Keratinocyte (primary cell): Measurements from ENCODE around the gene TBC1D8. TPM values are rescaled to one million over a fixed set of nuclear protein-coding genes. Genes with fewer than 3 reads are reported as not detected.

Source experiments
- DNase-seq: peaks from one replicate; pipeline ENCODE4 v3.0.0-alpha.2; 2011; ENCODE audit warnings: low read depth, missing footprints, low spot score
- FAIRE-seq: peaks from 2 replicates; lab custom pipeline; 2011; peaks lifted over from hg19 to GRCh38; lab: Jason Lieb, UNC
- H2AFZ ChIP-seq: 2 replicates; pipeline ENCODE4 v1.6.0; 2012; ENCODE audit warnings: low read length, control low read depth, inconsistent platforms; ENCODE audit not compliant: control insufficient read depth
- H3K27ac ChIP-seq: 2 replicates; pipeline ENCODE4 v1.5.1; 2011; ENCODE audit warnings: low read length; ENCODE audit not compliant: control insufficient read depth, insufficient read depth
- H3K27me3 ChIP-seq: 3 replicates; pipeline ENCODE4 v1.6.0; 2011; ENCODE audit warnings: low read length; ENCODE audit not compliant: control insufficient read depth, insufficient read depth; ENCODE audit errors: extremely low read depth
- H3K36me3 ChIP-seq, 2 experiments: 2 replicates in 1 of 2; 3 replicates in 1 of 2; pipeline ENCODE4 v1.5.1; 2011; ENCODE audit warnings: low read length in 2 of 2, mild to moderate bottlenecking in 1 of 2; ENCODE audit not compliant: control insufficient read depth in 2 of 2, insufficient read depth in 2 of 2; ENCODE audit errors: extremely low read depth in 1 of 2
- H3K4me1 ChIP-seq: 3 replicates; pipeline ENCODE4 v1.5.1; 2011; ENCODE audit warnings: low read length; ENCODE audit not compliant: control insufficient read depth, insufficient read depth; ENCODE audit errors: extremely low read depth
- H3K4me2 ChIP-seq: 3 replicates; pipeline ENCODE4 v1.6.0; 2011; ENCODE audit warnings: low read depth, low read length; ENCODE audit not compliant: control insufficient read depth, insufficient read depth; ENCODE audit errors: extremely low read depth
- H3K4me3 ChIP-seq, 3 experiments: fragments of 200-600 bp in 1 of 3; sonication (generic) in 1 of 3; 2 replicates in 2 of 3; 3 replicates in 1 of 3; pipeline ENCODE4 v1.5.1; 2011 to 2016; ENCODE audit warnings: low read length in 3 of 3, mild to moderate bottlenecking in 3 of 3, control low read depth in 2 of 3, inconsistent platforms in 1 of 3, low read depth in 1 of 3, mixed read lengths in 1 of 3, mixed run types in 1 of 3, moderate library complexity in 1 of 3; ENCODE audit not compliant: control insufficient read depth in 2 of 3, insufficient read depth in 2 of 3; ENCODE audit errors: extremely low read depth in 1 of 3
- H3K79me2 ChIP-seq: 2 replicates; pipeline ENCODE4 v1.6.0; 2012; ENCODE audit warnings: low read length; ENCODE audit not compliant: control insufficient read depth, insufficient read depth
- H3K9ac ChIP-seq: 3 replicates; pipeline ENCODE4 v1.6.0; 2011; ENCODE audit warnings: low read length; ENCODE audit not compliant: control insufficient read depth, insufficient read depth; ENCODE audit errors: extremely low read depth
- H3K9me1 ChIP-seq: 3 replicates; pipeline ENCODE4 v1.6.0; 2011; ENCODE audit warnings: low read length; ENCODE audit not compliant: control insufficient read depth, insufficient read depth; ENCODE audit errors: extremely low read depth
- H3K9me3 ChIP-seq: 2 replicates; pipeline ENCODE4 v1.5.1; 2012; ENCODE audit warnings: low read depth, low read length; ENCODE audit not compliant: control insufficient read depth
- H4K20me1 ChIP-seq: 3 replicates; pipeline ENCODE4 v1.6.0; 2011; ENCODE audit warnings: low read length; ENCODE audit not compliant: control insufficient read depth, insufficient read depth; ENCODE audit errors: extremely low read depth
- CTCF ChIP-seq, 3 experiments: IDR thresholded peaks in 1 of 3; conservative IDR thresholded peaks in 1 of 3; optimal IDR thresholded peaks in 1 of 3; 2 replicates in 2 of 3; 3 replicates in 1 of 3; pipeline versions ENCODE3 to v1.5.1; 2011; ENCODE audit warnings: low read length in 3 of 3, mild to moderate bottlenecking in 3 of 3, moderate library complexity in 2 of 3, control low read depth in 1 of 3, inconsistent platforms in 1 of 3; ENCODE audit not compliant: insufficient read depth in 2 of 3; ENCODE audit errors: extremely low read depth in 1 of 3
- EZH2 ChIP-seq: IDR thresholded peaks from one replicate; pipeline ENCODE4 v1.6.1; 2012; ENCODE audit warnings: inconsistent platforms, mild to moderate bottlenecking, low read length, moderate library complexity
- dilution Hi-C: fragments of 300-500 bp; cut with MboI; formaldehyde crosslinking; loops from one replicate; pipeline ENCODE4 v1.7.0; 2020; ENCODE audit warnings: low sequenced_read_pairs; ENCODE audit not compliant: extremely low pct_ligation_motif_present
- polyA plus RNA-seq, 5 experiments: library from polyadenylated mRNA; depleted of rRNA in 3 of 5; stranded (reverse) in 3 of 5; stranded (forward) in 1 of 5; unstranded in 1 of 5; fragments of >200 nt; gene quantifications; 1 replicate in 1 of 5; 2 replicates in 3 of 5; 3 replicates in 1 of 5; pipeline versions ENCODE4 v1.2.1 to v1.2.3, GENCODE V29; 2011 to 2012; ENCODE audit warnings: missing spikeins in 2 of 5, low read depth in 1 of 5, low replicate concordance in 1 of 5

TBC1D8 gene
- polyA plus RNA-seq, 1 donor (not counting 4 experiments of a cell fraction or from before 2014, with no cell fraction given), result 13.8 TPM

GRCh38 chr2:101146535-101146934 is 4.6 kb downstream of the TBC1D8 start:
- no peaks in the 10 kb centered on the region for H3K27me3 ChIP-seq
- no peak overlapping the region for H3K4me3 ChIP-seq
- no peak overlapping the region for H3K4me2 ChIP-seq
- no peaks in the 10 kb centered on the region for H3K9me3 ChIP-seq
- FAIRE-seq (no peak), DNase-seq (no peak)
- no peak overlapping the region for H3K27ac ChIP-seq
- peaks cover 6% of the 10 kb centered on the region for H4K20me1 ChIP-seq
- H3K9ac ChIP-seq, result no peak overlapping the region
- no peaks in the 10 kb centered on the region for H3K36me3 ChIP-seq
- dilution Hi-C loops, result no loop called here
- H3K9me1 ChIP-seq, result peaks cover 3% of the 10 kb centered on the region
- TF ChIP-seq EZH2, result no peak
- TF ChIP-seq CTCF (optimal IDR thresholded peaks at IDR 0.05 in 1 of 3, IDR thresholded peaks at IDR 0.05 in 1 of 3, conservative IDR thresholded peaks at IDR 0.05 in 1 of 3; ENCODE audit: extremely low read depth in 1 of 3, insufficient read depth in 2 of 3, low read length in 3 of 3), result no peak
- peaks cover 78% of the 10 kb centered on the region for H3K79me2 ChIP-seq
- no peak overlapping the region for H2AFZ ChIP-seq
- peaks cover 36% of the 10 kb centered on the region for H3K4me1 ChIP-seq

- peaks cover 6% of the 10 kb centered on the region for H4K20me1 ChIP-seq
- H3K9me3 ChIP-seq, result no peaks in the 10 kb centered on the region
- TF ChIP-seq CTCF (optimal IDR thresholded peaks at IDR 0.05 in 1 of 3, IDR thresholded peaks at IDR 0.05 in 1 of 3, conservative IDR thresholded peaks at IDR 0.05 in 1 of 3; ENCODE audit: extremely low read depth in 1 of 3, insufficient read depth in 2 of 3, low read length in 3 of 3) (no peak), EZH2 (no peak)
- H3K36me3 ChIP-seq, result no peaks in the 10 kb centered on the region
- FAIRE-seq (peak; percentile 79), DNase-seq (no peak)
- no peak overlapping the region for H2AFZ ChIP-seq
- H3K9ac ChIP-seq, result no peak overlapping the region
- H3K9me1 ChIP-seq, result peaks cover 3% of the 10 kb centered on the region
- peaks cover 82% of the 10 kb centered on the region for H3K79me2 ChIP-seq
- H3K27ac ChIP-seq, result peak overlapping the region; percentile 15
- H3K27me3 ChIP-seq, result no peaks in the 10 kb centered on the region
- dilution Hi-C loops, result no loop called here
- H3K4me3 ChIP-seq, result no peak overlapping the region
- H3K4me1 ChIP-seq, result peaks cover 36% of the 10 kb centered on the region
- H3K4me2 ChIP-seq, result peak overlapping the region; percentile 50
Measured at GRCh38 chr2:101145406-101145805, 5.8 kb downstream of the TBC1D8 start.
